Peyer's patch (tissue), 4 donors: ENCODE data around the gene COL23A1.

Experiments used
- CTCF ChIP-seq, 6 experiments: fragments of 450-650 bp in 4 of 6; fragments of 200-600 bp in 2 of 6; sonication (generic) in 1 of 6; IDR thresholded peaks; one replicate each; pipeline ENCODE4 v1.5.1; 2017 to 2019; ENCODE audit warnings: antibody characterized with exemption in 6 of 6, mild to moderate bottlenecking in 3 of 6, moderate library complexity in 1 of 6
- POLR2A ChIP-seq, 2 donors: fragments of 450-650 bp; IDR thresholded peaks; one replicate each; pipeline ENCODE4 v1.5.1; 2017; ENCODE audit warnings: antibody characterized with exemption in 2 of 2, mild to moderate bottlenecking in 2 of 2, moderate library complexity in 2 of 2

DNA sequence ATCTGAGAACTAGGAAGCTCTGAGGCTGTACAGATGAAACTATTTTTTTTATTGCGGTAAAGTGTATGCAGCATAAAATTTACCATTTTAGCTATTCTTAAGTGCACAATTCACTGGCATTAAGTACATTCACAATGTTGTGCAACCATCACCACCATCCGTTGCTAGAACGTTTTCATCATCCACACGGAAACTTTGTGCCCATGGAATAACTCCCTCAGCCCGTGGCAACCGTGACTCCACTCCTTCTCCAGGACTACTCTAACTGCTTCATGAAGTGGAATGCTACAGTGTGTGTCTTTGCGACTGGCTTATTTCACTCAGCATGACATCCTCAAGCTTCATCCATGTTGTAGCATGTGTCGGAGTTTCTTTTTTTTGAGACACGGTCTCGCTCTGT is 57.1 kb downstream of the COL23A1 start:
- TF ChIP-seq CTCF (IDR thresholded peaks at IDR 0.05) (no peak), POLR2A (IDR thresholded peaks at IDR 0.05) (no peak)
